Measurements from ENCODE around the gene UBL4A. TPM values are rescaled to one million over a fixed set of nuclear protein-coding genes. Genes with fewer than 3 reads are reported as not detected.

The UBL4A gene
- total and polyA plus RNA-seq, 9 of the 15 experiments (the other 6 are each of a cell fraction or from before 2014, with no cell fraction given) = 15.2 to 140 (median 100) TPM

DNA sequence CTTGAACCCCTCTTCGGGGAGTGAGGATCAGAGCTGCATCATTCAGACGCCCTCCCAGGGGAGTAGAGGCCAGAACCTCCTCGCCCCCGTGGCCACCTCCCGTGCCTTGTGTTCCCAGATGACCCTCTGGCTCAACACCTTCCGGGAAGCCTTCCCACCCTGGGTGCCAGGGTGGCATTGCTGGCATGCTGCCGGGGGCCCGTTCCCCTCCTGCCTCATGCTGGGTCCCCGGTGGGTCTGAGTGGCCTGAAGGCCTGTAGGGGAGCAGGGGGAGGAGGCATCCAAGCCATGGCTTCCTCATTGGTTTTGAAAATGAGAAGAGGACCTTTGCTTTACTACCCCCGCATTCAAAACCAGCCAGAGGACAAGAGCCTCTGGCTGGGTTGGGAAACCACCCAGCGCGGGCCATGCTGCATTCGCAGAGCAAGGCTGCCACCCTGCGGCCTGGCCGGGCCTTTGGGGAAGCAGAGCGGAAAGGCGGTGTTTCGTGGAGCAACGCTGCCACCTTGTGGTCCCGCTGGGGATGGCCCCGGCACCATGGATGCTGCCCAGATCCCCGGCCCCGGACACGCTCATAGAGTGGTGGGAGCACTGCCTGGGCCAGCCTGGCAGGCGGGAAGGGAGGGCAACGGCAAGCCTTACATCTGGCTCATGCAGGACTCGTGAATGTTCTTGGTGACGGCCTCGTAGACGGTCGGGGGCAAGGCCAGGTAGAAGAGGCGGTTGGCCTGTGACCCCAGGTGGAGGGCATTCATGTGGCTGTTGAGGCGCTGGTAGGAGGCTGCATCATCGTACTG is 48.3 kb upstream of the UBL4A start:
- in situ Hi-C loops (cut with MboI) (loop anchor here (10.0 to 25.0 kb wide), 3 partner anchors 130 to 372 kb away; partner anchors contain the start of genes DNASE1L1, EMD and FLNA), intact Hi-C loops (cut with micrococcal nuclease) (loop anchor here (1.0 kb wide), 1 partner anchor 161 kb away; no protein-coding TSS in a partner anchor)
- DNase-seq (ENCODE audit: extremely low read depth in 1 of 4, low spot score in 3 of 4) (peak; percentile 75 to 89 (median 80)), ATAC-seq (peak; percentile 93), FAIRE-seq (peak; percentile 95)
- ChIA-PET CTCF (ENCODE audit: low intra/inter-chr PET ratio) (interaction anchor here (0.6 to 3.7 kb wide), 8 partner anchors 39 to 161 kb away, joined by 3 to 63 read pairs (median 4); partner anchors contain the start of genes FLNA, PLXNA3 and RPL10), POLR2A (interaction anchor here (4.4 kb wide), 1 partner anchor 135 kb away, joined by 35 read pairs; the partner anchor contains the start of gene RPL10)
- peaks cover 31% of the 10 kb centered on the region for H3K79me2 ChIP-seq (ENCODE audit: control insufficient read depth, insufficient read depth, low read length)
- peaks cover 2 to 26% of the 10 kb centered on the region in 2 experiments; a peak in 3 of 5 replicates for H3K4me1 ChIP-seq (replicated peaks in 1 of 2; ENCODE audit: control insufficient read depth in 2 of 2, insufficient read depth in 2 of 2, low read length in 2 of 2)
- H3K36me3 ChIP-seq (ENCODE audit: control insufficient read depth, insufficient read depth, low read length) = peaks cover 73% of the 10 kb centered on the region; the same call in 2 of the 3 replicates
- H2AFZ ChIP-seq (ENCODE audit: low read depth, low read length) = no peak overlapping the region
- peak overlapping the region in 1 of 2 experiments; percentile 70; a peak in 2 of 4 replicates for H3K9ac ChIP-seq (ENCODE audit: insufficient read depth in 1 of 2, low read depth in 2 of 2, low read length in 2 of 2)
- no peaks in the 10 kb centered on the region for H4K20me1 ChIP-seq (replicated peaks; ENCODE audit: control insufficient read depth, insufficient read depth, low read length)
- no peaks in the 10 kb centered on the region for H3K27me3 ChIP-seq (ENCODE audit: control insufficient read depth in 2 of 2, insufficient read depth in 2 of 2, low read length in 2 of 2)
- no peak overlapping the region for H3K4me3 ChIP-seq
- no TSS peak for BruUV-seq (replicated peaks)
- 39% methylated on average over 27 of the region's 34 CpGs for WGBS (ENCODE audit: insufficient coverage, low coverage, missing lambda C conversion rate)
- no peaks in the 10 kb centered on the region for H3K9me1 ChIP-seq (ENCODE audit: control insufficient read depth, insufficient read depth, low read length)
- H3K9me3 ChIP-seq (replicated peaks; ENCODE audit: control insufficient read depth, insufficient read depth, low read depth, low read length) = no peaks in the 10 kb centered on the region
- H3K4me2 ChIP-seq (ENCODE audit: insufficient read depth, low read length) = no peak overlapping the region
- H3K27ac ChIP-seq (ENCODE audit: extremely low read depth, low read depth, low read length) = peak overlapping the region; percentile 15; the same call in 1 of the 3 replicates
- peak; percentile 85 for TF ChIP-seq MYC (IDR thresholded peaks at IDR 0.05; ENCODE audit: low read depth, low read length)
- no peak for TF ChIP-seq MYC (CRISPR knock-in tag; IDR thresholded peaks at IDR 0.05; ENCODE audit: borderline replicate concordance, low read depth)
- TF ChIP-seq POLR3A (IDR thresholded peaks at IDR 0.05; ENCODE audit: borderline replicate concordance, extremely low read depth, insufficient read depth, insufficient read length) = no peak
- peak; percentile 50 for TF ChIP-seq L3MBTL2 (IDR thresholded peaks at IDR 0.05)
- peak; percentile 98 for TF ChIP-seq SMC3 (conservative IDR thresholded peaks at IDR 0.05; ENCODE audit: insufficient read depth, low read depth, low read length)
- TF ChIP-seq, protein P1, sequence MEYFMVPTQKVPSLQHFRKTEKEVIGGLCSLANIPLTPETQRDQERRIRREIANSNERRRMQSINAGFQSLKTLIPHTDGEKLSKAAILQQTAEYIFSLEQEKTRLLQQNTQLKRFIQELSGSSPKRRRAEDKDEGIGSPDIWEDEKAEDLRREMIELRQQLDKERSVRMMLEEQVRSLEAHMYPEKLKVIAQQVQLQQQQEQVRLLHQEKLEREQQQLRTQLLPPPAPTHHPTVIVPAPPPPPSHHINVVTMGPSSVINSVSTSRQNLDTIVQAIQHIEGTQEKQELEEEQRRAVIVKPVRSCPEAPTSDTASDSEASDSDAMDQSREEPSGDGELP (CRISPR knock-in tag; IDR thresholded peaks at IDR 0.05; ENCODE audit: borderline replicate concordance) = peak; percentile 88
- TF ChIP-seq ZNF184 (CRISPR knock-in tag; IDR thresholded peaks at IDR 0.05) = no peak
- TF ChIP-seq, protein P2, sequence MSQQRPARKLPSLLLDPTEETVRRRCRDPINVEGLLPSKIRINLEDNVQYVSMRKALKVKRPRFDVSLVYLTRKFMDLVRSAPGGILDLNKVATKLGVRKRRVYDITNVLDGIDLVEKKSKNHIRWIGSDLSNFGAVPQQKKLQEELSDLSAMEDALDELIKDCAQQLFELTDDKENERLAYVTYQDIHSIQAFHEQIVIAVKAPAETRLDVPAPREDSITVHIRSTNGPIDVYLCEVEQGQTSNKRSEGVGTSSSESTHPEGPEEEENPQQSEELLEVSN (IDR thresholded peaks at IDR 0.05; ENCODE audit: borderline replicate concordance in 1 of 2, extremely low read depth in 1 of 2, insufficient read depth in 1 of 2, insufficient read length in 1 of 2, low read depth in 1 of 2, low read length in 1 of 2, poor library complexity in 1 of 2, severe bottlenecking in 1 of 2) = peak in 1 of 2 experiments; percentile 32
- 0 out of 2 replicates have a peak, but pooled peaks have one; percentile 24 for TF ChIP-seq JUN (IDR thresholded peaks at IDR 0.05; ENCODE audit: borderline replicate concordance, low read depth, low read length)
- TF ChIP-seq JUN (CRISPR knock-in tag; IDR thresholded peaks at IDR 0.05; ENCODE audit: borderline replicate concordance) = no peak
- no peak for TF ChIP-seq NELFE (IDR thresholded peaks at IDR 0.05; ENCODE audit: insufficient read depth, insufficient read length)
- TF ChIP-seq TEAD1 (CRISPR knock-in tag; IDR thresholded peaks at IDR 0.05) = peak in 1 of 2 experiments; percentile 85; a peak in 2 of 4 replicates
- peak; percentile 69; the same call in 1 of the 2 replicates for TF ChIP-seq FOXP1 (CRISPR knock-in tag; IDR thresholded peaks at IDR 0.05)
- peak; percentile 89 for TF ChIP-seq CEBPB (tag; IDR thresholded peaks at IDR 0.05)
- peak in 1 of 2 experiments; percentile 83; a peak in 2 of 4 replicates for TF ChIP-seq MAZ (CRISPR knock-in tag; conservative IDR thresholded peaks at IDR 0.05 in 1 of 2, IDR thresholded peaks at IDR 0.05 in 1 of 2)
- TF ChIP-seq NEUROD1 (IDR thresholded peaks at IDR 0.05; ENCODE audit: borderline replicate concordance, low read depth, low read length, partially characterized antibody) = peak; percentile 68
- no peak for TF ChIP-seq ZNF75A (CRISPR knock-in tag; IDR thresholded peaks at IDR 0.05)
